Right lobe of liver (tissue), 4 donors: ENCODE measurements around the gene DNAJB9.

ENCODE experiments used
- POLR2A ChIP-seq: fragments of 450-650 bp; IDR thresholded peaks from one replicate; pipeline ENCODE4 v1.6.1; 2017; ENCODE audit warnings: antibody characterized with exemption, mild to moderate bottlenecking
- TF ChIP-seq, protein P1 (sequence below), 4 donors: fragments of 200-600 bp in 3 of 4; fragments of 450-650 bp in 1 of 4; IDR thresholded peaks; one replicate each; pipeline versions ENCODE4 v1.5.1 to v1.8.0; 2016 to 2022; ENCODE audit warnings: antibody characterized with exemption in 4 of 4, mild to moderate bottlenecking in 2 of 4
- donor health status: DM: no; HTN: no; CAD: no.
- donor health status: DM: no; HTN: no; CAD: no.
- donor health status: DM: no; HTN: yes; CAD: no.

DNA sequence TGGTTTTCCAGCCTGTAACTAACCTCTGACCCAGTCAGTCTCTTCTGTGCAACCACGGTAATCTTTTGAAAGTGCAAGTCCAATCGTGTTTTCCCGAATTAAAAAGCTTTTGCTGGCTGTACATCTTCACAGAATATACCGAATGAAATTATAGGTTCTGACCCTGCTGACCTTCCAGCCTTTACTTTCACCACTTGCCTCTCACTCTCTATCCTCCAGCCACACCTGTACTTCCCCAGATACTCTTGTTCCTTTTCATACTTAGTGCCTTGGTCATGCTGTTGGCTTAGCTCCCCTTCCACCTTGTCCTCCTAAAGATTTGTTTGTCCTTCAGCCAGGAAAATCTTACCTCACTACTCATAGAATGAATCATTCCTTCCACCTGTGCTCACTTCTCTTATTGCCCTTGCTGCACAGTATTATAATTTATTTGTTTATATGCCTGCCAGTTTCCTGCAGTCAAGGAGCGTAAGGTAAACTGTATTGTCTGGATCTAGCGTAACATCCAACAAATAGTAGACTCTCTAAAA lies 41.4 kb upstream of the DNAJB9 start:
- TF ChIP-seq, protein P1, sequence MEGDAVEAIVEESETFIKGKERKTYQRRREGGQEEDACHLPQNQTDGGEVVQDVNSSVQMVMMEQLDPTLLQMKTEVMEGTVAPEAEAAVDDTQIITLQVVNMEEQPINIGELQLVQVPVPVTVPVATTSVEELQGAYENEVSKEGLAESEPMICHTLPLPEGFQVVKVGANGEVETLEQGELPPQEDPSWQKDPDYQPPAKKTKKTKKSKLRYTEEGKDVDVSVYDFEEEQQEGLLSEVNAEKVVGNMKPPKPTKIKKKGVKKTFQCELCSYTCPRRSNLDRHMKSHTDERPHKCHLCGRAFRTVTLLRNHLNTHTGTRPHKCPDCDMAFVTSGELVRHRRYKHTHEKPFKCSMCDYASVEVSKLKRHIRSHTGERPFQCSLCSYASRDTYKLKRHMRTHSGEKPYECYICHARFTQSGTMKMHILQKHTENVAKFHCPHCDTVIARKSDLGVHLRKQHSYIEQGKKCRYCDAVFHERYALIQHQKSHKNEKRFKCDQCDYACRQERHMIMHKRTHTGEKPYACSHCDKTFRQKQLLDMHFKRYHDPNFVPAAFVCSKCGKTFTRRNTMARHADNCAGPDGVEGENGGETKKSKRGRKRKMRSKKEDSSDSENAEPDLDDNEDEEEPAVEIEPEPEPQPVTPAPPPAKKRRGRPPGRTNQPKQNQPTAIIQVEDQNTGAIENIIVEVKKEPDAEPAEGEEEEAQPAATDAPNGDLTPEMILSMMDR (IDR thresholded peaks at IDR 0.05): no peak
- TF ChIP-seq POLR2A: no peak
